Activated CD8-positive, alpha-beta T cell treated with anti-CD3 and anti-CD28 coated beads for 36 hours (primary cell): ENCODE data around the gene MRPL57. TPM values are rescaled to one million over a fixed set of nuclear protein-coding genes. Genes with fewer than 3 reads are reported as not detected.

Experiments used
- ATAC-seq: fragments of 200-7000 bp; cut with Tn5 transposase; one replicate; pipeline ENCODE4 v1.10.0; 2021; ENCODE audit warnings: mild to moderate bottlenecking, moderate library complexity
- CTCF ChIA-PET: fragments of 350-600 bp; sonication (Branson Sonifier 250); formaldehyde crosslinking; loops from one replicate; lab custom pipeline; 2021; ENCODE audit warnings: antibody characterized with exemption; lab: Charles Lee
- POLR2A ChIA-PET: fragments of 350-600 bp; sonication (Branson Sonifier 250); formaldehyde crosslinking; loops from one replicate; lab custom pipeline; 2021; ENCODE audit warnings: antibody characterized with exemption; lab: Charles Lee
- DNase-seq: peaks from one replicate; pipeline ENCODE4 v3.0.0-alpha.2; 2020
- H3K27ac Mint-ChIP-seq: one replicate; pipeline ENCODE4 v1.8.0; 2021; ENCODE audit warnings: mild to moderate bottlenecking, mixed read lengths
- H3K27me3 Mint-ChIP-seq: one replicate; pipeline ENCODE4 v1.8.0; 2021; ENCODE audit warnings: mixed read lengths
- H3K36me3 Mint-ChIP-seq: one replicate; pipeline ENCODE4 v1.8.0; 2021; ENCODE audit warnings: low read depth, mixed read lengths
- H3K4me1 Mint-ChIP-seq: one replicate; pipeline ENCODE4 v1.8.0; 2021; ENCODE audit warnings: low read depth, mixed read lengths
- H3K4me3 Mint-ChIP-seq: one replicate; pipeline ENCODE4 v1.8.0; 2021; ENCODE audit warnings: mild to moderate bottlenecking, moderate library complexity, mixed read lengths
- H3K9me3 Mint-ChIP-seq: one replicate; pipeline ENCODE4 v1.8.0; 2021; ENCODE audit warnings: mixed read lengths
- intact Hi-C: fragments of 100-400 bp; cut with micrococcal nuclease; formaldehyde crosslinking; loops from one replicate; pipeline ENCODE4 v1.10.0; 2022
- total RNA-seq, 2 experiments: library from RNA; stranded (reverse); gene quantifications; one replicate each; pipeline ENCODE4 v1.2.3, GENCODE V29; 2021
- TF ChIP-seq, protein P1 (sequence below): fragments of 200-600 bp; IDR thresholded peaks from one replicate; pipeline ENCODE4 v1.8.0; 2022; ENCODE audit warnings: antibody characterized with exemption, mild to moderate bottlenecking

Gene MRPL57
- total RNA-seq, 2 experiments from 2014 or later = 24.8 to 25.5 TPM

DNA sequence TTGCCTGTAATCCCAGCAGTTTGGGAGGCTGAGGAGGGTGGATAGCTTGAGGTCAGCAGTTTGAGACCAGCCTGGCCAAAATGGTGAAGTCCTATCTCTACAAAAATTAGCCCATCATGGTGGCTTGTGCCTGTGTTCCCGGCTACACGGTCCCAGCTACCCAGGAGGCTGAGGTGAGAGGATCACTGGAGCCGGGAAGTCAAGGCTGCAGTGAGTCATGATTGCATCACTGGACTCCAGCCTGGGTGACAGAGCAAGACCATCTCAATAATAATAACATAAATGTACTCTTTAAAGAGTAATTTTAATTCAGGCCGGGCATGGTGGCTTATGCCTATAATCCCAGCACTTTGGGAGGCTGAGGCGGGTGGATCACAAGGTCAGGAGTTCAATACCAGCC, 38.8 kb upstream of the MRPL57 start:
- peaks cover 9% of the 10 kb centered on the region for H3K27me3 Mint-ChIP-seq
- ChIA-PET POLR2A (no interaction called here), CTCF (no interaction called here)
- DNase-seq = no peak
- peaks cover 7% of the 10 kb centered on the region for H3K4me1 Mint-ChIP-seq
- intact Hi-C loops = no loop called here
- no peak overlapping the region for H3K4me3 Mint-ChIP-seq
- TF ChIP-seq, protein P1, sequence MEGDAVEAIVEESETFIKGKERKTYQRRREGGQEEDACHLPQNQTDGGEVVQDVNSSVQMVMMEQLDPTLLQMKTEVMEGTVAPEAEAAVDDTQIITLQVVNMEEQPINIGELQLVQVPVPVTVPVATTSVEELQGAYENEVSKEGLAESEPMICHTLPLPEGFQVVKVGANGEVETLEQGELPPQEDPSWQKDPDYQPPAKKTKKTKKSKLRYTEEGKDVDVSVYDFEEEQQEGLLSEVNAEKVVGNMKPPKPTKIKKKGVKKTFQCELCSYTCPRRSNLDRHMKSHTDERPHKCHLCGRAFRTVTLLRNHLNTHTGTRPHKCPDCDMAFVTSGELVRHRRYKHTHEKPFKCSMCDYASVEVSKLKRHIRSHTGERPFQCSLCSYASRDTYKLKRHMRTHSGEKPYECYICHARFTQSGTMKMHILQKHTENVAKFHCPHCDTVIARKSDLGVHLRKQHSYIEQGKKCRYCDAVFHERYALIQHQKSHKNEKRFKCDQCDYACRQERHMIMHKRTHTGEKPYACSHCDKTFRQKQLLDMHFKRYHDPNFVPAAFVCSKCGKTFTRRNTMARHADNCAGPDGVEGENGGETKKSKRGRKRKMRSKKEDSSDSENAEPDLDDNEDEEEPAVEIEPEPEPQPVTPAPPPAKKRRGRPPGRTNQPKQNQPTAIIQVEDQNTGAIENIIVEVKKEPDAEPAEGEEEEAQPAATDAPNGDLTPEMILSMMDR = no peak
- H3K27ac Mint-ChIP-seq = no peak overlapping the region
- no peak for ATAC-seq
- peaks cover 15% of the 10 kb centered on the region for H3K36me3 Mint-ChIP-seq
- no peaks in the 10 kb centered on the region for H3K9me3 Mint-ChIP-seq

GRCh38 chr13:21138561-21138960, 37.9 kb upstream of the MRPL57 start:
- H3K4me1 Mint-ChIP-seq = peaks cover 15% of the 10 kb centered on the region
- POLR2A ChIA-PET = no interaction called here
- H3K36me3 Mint-ChIP-seq = peaks cover 22% of the 10 kb centered on the region
- DNase-seq (no peak), ATAC-seq (no peak)
- peak overlapping the region; percentile 85 for H3K4me3 Mint-ChIP-seq
- H3K9me3 Mint-ChIP-seq = no peaks in the 10 kb centered on the region
- intact Hi-C loops = no loop called here
- peak overlapping the region; percentile 63 for H3K27ac Mint-ChIP-seq
- TF ChIP-seq, protein P1 = no peak
- CTCF ChIA-PET = interaction anchor here (1.3 kb wide), 1 partner anchor 41 kb away, joined by 3 read pairs; no protein-coding TSS in a partner anchor
- H3K27me3 Mint-ChIP-seq = peaks cover 5% of the 10 kb centered on the region

DNA sequence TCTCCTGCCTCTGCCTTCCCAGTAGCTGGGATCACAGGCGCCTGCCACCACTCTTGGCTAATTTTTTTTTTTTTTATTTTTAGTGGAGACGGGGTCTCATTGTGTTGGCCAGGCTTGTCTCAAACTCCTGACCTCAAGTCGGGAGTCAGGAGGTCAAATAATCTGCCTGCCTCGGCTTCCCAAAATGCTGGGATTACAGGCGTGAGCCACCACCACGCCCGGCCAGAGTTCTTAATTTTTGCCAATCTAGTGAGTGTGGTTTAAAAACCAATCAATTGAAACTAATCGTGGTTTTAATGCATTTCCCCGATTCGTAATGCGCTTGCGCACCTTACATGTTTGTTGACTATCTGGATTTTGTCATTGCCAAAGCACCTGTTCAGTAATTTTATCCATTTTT, 37.1 kb upstream of the MRPL57 start:
- ChIA-PET POLR2A (no interaction called here), CTCF (interaction anchor here (1.3 kb wide), 1 partner anchor 40 kb away, joined by 3 read pairs; no protein-coding TSS in a partner anchor)
- Mint-ChIP-seq H3K4me1 (peaks cover 20% of the 10 kb centered on the region), H3K27ac (peak overlapping the region; percentile 90), H3K4me3 (peak overlapping the region; percentile 85), H3K9me3 (no peaks in the 10 kb centered on the region), H3K27me3 (peaks cover 5% of the 10 kb centered on the region), H3K36me3 (peaks cover 26% of the 10 kb centered on the region)
- no peak for DNase-seq
- intact Hi-C loops = no loop called here
- TF ChIP-seq, protein P1 = no peak
- no peak for ATAC-seq

DNA sequence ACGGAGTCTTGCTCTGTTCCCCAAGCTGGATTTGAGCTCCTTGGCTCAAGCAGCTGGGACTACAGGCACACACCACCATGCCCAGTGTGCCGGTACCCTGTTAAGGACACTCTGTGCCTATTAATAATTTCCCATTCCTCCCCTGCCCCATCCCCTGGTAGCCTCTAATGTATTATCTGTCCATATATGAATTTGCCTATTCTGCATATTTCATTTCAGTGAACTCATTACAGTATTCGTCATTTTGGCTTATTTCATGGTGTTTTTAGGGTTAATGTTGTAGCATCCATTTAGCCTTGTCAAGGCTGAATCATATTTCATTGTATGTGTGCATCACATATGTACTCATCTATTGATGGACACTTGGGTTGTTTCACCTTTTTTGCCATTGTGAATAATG, 33.7 kb upstream of the MRPL57 start:
- intact Hi-C loops = no loop called here
- Mint-ChIP-seq H3K9me3 (no peaks in the 10 kb centered on the region), H3K4me1 (peaks cover 27% of the 10 kb centered on the region), H3K27me3 (no peaks in the 10 kb centered on the region), H3K36me3 (peaks cover 43% of the 10 kb centered on the region), H3K27ac (peak overlapping the region; percentile 82), H3K4me3 (peak overlapping the region; percentile 85)
- ChIA-PET POLR2A (no interaction called here), CTCF (interaction anchor here (0.9 kb wide), 1 partner anchor 335 kb away, joined by 3 read pairs; no protein-coding TSS in a partner anchor)
- TF ChIP-seq, protein P1 = no peak
- DNase-seq (no peak), ATAC-seq (no peak)

- Mint-ChIP-seq H3K27me3 (no peaks in the 10 kb centered on the region), H3K4me1 (peaks cover 32% of the 10 kb centered on the region), H3K9me3 (no peaks in the 10 kb centered on the region), H3K36me3 (peaks cover 32% of the 10 kb centered on the region), H3K27ac (peak overlapping the region; percentile 56), H3K4me3 (no peak overlapping the region)
- intact Hi-C loops = no loop called here
- DNase-seq (no peak), ATAC-seq (peak; percentile 34)
- TF ChIP-seq, protein P1 = no peak
- ChIA-PET POLR2A (no interaction called here), CTCF (no interaction called here)
These were observed 28.6 kb upstream of the MRPL57 start for GRCh38 chr13:21147827-21148226.
